ENCODE results near the gene SLC45A3. TPM values are rescaled to one million over a fixed set of nuclear protein-coding genes. Genes with fewer than 3 reads are reported as not detected.

Gene SLC45A3
- total and polyA plus RNA-seq, 2 of the 4 experiments (the other 2 are of a cell fraction): 1.4 to 2.5 TPM

DNA sequence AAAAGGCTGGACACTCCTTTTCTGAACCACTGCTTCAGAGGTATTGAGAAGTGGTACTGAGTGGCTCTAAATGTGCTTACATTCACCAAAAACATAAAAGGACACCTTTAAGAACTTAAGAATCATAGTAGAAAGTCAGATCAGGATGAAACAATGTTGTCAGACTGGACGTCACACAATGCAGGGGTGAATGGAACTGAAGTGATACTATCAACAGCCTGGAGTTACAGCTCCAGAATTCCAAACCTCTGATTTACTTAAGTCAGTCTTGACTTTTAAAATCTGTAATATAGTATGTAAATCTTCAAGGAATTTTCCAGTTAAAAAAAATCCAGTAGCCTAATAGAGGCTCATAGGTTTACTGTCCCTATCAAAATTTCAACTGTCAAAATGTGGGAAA lies 67.8 kb downstream of the SLC45A3 start:
- Histone ChIP-seq H2AK9ac (replicated peaks; ENCODE audit: low read depth, low read length, poor library complexity) (no peak overlapping the region), H3K56ac (ENCODE audit: extremely low read depth, insufficient read depth, low read length) (no peak overlapping the region), H2BK120ac (ENCODE audit: low read depth, low read length) (no peak overlapping the region), H4K20me1 (ENCODE audit: insufficient read depth, low read length) (peaks cover 5% of the 10 kb centered on the region; the same call in 1 of the 2 replicates), H3K4me1 (ENCODE audit: control insufficient read depth, insufficient read depth, low read length) (peaks cover 2% of the 10 kb centered on the region; the same call in 1 of the 2 replicates), H4K5ac (ENCODE audit: low read depth, low read length) (no peak overlapping the region), H4K91ac (ENCODE audit: insufficient read depth, low read depth, low read length) (no peak overlapping the region), H3K4me2 (ENCODE audit: low read depth, low read length) (no peak overlapping the region), H2BK20ac (ENCODE audit: low read depth, low read length) (no peak overlapping the region), H3K27me3 (ENCODE audit: control insufficient read depth, insufficient read depth, low read length) (no peaks in the 10 kb centered on the region), H2BK15ac (ENCODE audit: low read depth, low read length) (no peak overlapping the region), H2BK5ac (ENCODE audit: low read depth, low read length, poor library complexity, severe bottlenecking) (no peak overlapping the region), H3K18ac (ENCODE audit: low read depth, low read length) (no peak overlapping the region), H3K9me1 (ENCODE audit: insufficient read depth, low read length) (peaks cover 2% of the 10 kb centered on the region; the same call in 1 of the 2 replicates), H3K9me3 (ENCODE audit: control insufficient read depth, insufficient read depth, low read length) (no peaks in the 10 kb centered on the region), H2AFZ (replicated peaks; ENCODE audit: low read length, poor library complexity) (no peak overlapping the region), H4K8ac (ENCODE audit: low read depth in 2 of 2, low read length in 2 of 2) (no peak overlapping the region), H2AK5ac (ENCODE audit: low read depth, low read length) (no peak overlapping the region), H3K4me3 (ENCODE audit: insufficient read depth, low read depth, low read length) (no peak overlapping the region), H3K9ac (ENCODE audit: low read depth, low read length) (no peak overlapping the region), H3K36me3 (ENCODE audit: control insufficient read depth, insufficient read depth, low read length) (peaks cover 13% of the 10 kb centered on the region), H3K4ac (ENCODE audit: low read depth, low read length) (no peak overlapping the region), H3K79me1 (ENCODE audit: low read depth in 1 of 2, low read length in 2 of 2) (peaks cover 22 to 45% of the 10 kb centered on the region in 2 experiments), H3K23ac (ENCODE audit: low read depth, low read length) (no peak overlapping the region), H3K27ac (ENCODE audit: insufficient read depth, low read length) (no peak overlapping the region), H3K14ac (replicated peaks; ENCODE audit: low read depth, low read length) (no peak overlapping the region)
- dilution Hi-C loops (cut with HindIII; ENCODE audit: low sequenced_read_pairs, unreplicated experiment): no loop called here
- CTCF ChIA-PET: interaction anchor here (0.6 kb wide), 1 partner anchor 10 kb away, joined by 5 read pairs; no protein-coding TSS in a partner anchor
- ATAC-seq (ENCODE audit: low read depth): no peak
- no CpG with 5 or more reads among the region's 1 CpG for WGBS, 2 experiments (ENCODE audit: extremely low coverage in 2 of 2, insufficient read length in 1 of 2)
- POLR2A ChIA-PET (ENCODE audit: unreplicated experiment): no interaction called here
- in situ Hi-C loops (cut with MboI; ENCODE audit: low sequenced_read_pairs): no loop called here
- DNase-seq: no peak
- TF ChIP-seq CEBPB (IDR thresholded peaks at IDR 0.05; ENCODE audit: low read depth, low read length): no peak
- TF ChIP-seq RAD21 (IDR thresholded peaks at IDR 0.05; ENCODE audit: low read length): no peak
- TF ChIP-seq, protein P1, sequence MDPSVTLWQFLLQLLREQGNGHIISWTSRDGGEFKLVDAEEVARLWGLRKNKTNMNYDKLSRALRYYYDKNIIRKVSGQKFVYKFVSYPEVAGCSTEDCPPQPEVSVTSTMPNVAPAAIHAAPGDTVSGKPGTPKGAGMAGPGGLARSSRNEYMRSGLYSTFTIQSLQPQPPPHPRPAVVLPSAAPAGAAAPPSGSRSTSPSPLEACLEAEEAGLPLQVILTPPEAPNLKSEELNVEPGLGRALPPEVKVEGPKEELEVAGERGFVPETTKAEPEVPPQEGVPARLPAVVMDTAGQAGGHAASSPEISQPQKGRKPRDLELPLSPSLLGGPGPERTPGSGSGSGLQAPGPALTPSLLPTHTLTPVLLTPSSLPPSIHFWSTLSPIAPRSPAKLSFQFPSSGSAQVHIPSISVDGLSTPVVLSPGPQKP (IDR thresholded peaks at IDR 0.05; ENCODE audit: borderline replicate concordance, low read depth, low read length): no peak
- TF ChIP-seq RCOR1 (IDR thresholded peaks at IDR 0.05; ENCODE audit: insufficient replicate concordance, low read length): no peak
- no peak for TF ChIP-seq MXI1 (IDR thresholded peaks at IDR 0.05; ENCODE audit: borderline replicate concordance, low read depth, low read length)
- TF ChIP-seq, protein P2, sequence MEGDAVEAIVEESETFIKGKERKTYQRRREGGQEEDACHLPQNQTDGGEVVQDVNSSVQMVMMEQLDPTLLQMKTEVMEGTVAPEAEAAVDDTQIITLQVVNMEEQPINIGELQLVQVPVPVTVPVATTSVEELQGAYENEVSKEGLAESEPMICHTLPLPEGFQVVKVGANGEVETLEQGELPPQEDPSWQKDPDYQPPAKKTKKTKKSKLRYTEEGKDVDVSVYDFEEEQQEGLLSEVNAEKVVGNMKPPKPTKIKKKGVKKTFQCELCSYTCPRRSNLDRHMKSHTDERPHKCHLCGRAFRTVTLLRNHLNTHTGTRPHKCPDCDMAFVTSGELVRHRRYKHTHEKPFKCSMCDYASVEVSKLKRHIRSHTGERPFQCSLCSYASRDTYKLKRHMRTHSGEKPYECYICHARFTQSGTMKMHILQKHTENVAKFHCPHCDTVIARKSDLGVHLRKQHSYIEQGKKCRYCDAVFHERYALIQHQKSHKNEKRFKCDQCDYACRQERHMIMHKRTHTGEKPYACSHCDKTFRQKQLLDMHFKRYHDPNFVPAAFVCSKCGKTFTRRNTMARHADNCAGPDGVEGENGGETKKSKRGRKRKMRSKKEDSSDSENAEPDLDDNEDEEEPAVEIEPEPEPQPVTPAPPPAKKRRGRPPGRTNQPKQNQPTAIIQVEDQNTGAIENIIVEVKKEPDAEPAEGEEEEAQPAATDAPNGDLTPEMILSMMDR (conservative IDR thresholded peaks at IDR 0.05; ENCODE audit: low read depth, low read length): no peak
- no peak for TF ChIP-seq SMC3 (IDR thresholded peaks at IDR 0.05; ENCODE audit: low read depth, low read length)
- no peak for TF ChIP-seq MAZ (IDR thresholded peaks at IDR 0.05; ENCODE audit: borderline replicate concordance, low read depth, low read length)
- no TSS peak for BruUV-seq (replicated peaks)
- intact Hi-C loops (cut with micrococcal nuclease): no loop called here

Data from IMR-90 (cell line).